Suprapubic skin (tissue), 4 donors: ENCODE results near the gene PEX1.

Experiments
- EP300 ChIP-seq: sonication (generic); formaldehyde crosslinking; IDR thresholded peaks from one replicate; pipeline ENCODE4 v1.6.1; 2017; ENCODE audit warnings: antibody characterized with exemption
- POLR2A ChIP-seq, 2 donors: fragments of 450-650 bp; IDR thresholded peaks; one replicate each; pipeline ENCODE4 v1.6.1; 2017; ENCODE audit warnings: antibody characterized with exemption in 2 of 2, mild to moderate bottlenecking in 2 of 2, moderate library complexity in 2 of 2
- POLR2AphosphoS5 ChIP-seq, 3 donors: sonication (generic); formaldehyde crosslinking; IDR thresholded peaks; one replicate each; pipeline ENCODE4 v1.6.1; 2017; ENCODE audit warnings: antibody characterized with exemption in 3 of 3
- TF ChIP-seq, protein P1 (sequence below), 2 donors: fragments of 200-600 bp in 1 of 2; fragments of 450-650 bp in 1 of 2; sonication (generic) in 1 of 2; IDR thresholded peaks; one replicate each; pipeline ENCODE4 v1.5.1; 2016 to 2019; ENCODE audit warnings: antibody characterized with exemption in 2 of 2, mild to moderate bottlenecking in 1 of 2, moderate library complexity in 1 of 2

DNA sequence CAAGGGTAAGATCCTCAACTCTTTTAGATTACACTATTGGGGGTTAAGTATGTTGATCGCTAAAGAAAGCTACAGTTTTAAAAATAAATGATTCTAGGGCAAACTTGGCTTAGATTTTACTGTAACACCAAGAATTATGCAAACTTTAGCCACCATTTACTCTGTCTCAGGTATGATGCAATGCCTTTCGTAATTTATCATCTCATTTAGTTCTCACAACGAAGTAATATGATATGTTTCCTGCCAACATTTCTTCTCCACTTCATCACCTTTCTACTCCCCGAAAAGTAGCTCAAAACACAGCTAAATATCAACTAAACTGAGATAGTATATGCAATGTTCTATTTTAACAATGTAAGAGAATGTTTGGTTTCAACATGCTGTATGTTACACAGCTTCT, 40.8 kb upstream of the PEX1 start:
- TF ChIP-seq, protein P1, sequence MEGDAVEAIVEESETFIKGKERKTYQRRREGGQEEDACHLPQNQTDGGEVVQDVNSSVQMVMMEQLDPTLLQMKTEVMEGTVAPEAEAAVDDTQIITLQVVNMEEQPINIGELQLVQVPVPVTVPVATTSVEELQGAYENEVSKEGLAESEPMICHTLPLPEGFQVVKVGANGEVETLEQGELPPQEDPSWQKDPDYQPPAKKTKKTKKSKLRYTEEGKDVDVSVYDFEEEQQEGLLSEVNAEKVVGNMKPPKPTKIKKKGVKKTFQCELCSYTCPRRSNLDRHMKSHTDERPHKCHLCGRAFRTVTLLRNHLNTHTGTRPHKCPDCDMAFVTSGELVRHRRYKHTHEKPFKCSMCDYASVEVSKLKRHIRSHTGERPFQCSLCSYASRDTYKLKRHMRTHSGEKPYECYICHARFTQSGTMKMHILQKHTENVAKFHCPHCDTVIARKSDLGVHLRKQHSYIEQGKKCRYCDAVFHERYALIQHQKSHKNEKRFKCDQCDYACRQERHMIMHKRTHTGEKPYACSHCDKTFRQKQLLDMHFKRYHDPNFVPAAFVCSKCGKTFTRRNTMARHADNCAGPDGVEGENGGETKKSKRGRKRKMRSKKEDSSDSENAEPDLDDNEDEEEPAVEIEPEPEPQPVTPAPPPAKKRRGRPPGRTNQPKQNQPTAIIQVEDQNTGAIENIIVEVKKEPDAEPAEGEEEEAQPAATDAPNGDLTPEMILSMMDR (IDR thresholded peaks at IDR 0.05) = no peak
- no peak for TF ChIP-seq POLR2AphosphoS5 (IDR thresholded peaks at IDR 0.05)
- no peak for TF ChIP-seq POLR2A (IDR thresholded peaks at IDR 0.05)
- TF ChIP-seq EP300 = no peak
